Prostate gland (tissue), 2 donors: ENCODE data around the gene POLDIP2.

Experiments used
- CTCF ChIP-seq, 4 experiments: fragments of 200-600 bp in 2 of 4; fragments of 450-650 bp in 2 of 4; sonication (generic) in 2 of 4; IDR thresholded peaks; 1 replicate in 3 of 4; 2 replicates in 1 of 4; pipeline ENCODE4 v1.5.1; 2016 to 2019; ENCODE audit warnings: antibody characterized with exemption in 4 of 4, mild to moderate bottlenecking in 2 of 4, moderate library complexity in 2 of 4
- POLR2A ChIP-seq: fragments of 450-650 bp; IDR thresholded peaks from one replicate; pipeline ENCODE4 v1.6.1; 2016; ENCODE audit warnings: antibody characterized with exemption, mild to moderate bottlenecking
- POLR2AphosphoS5 ChIP-seq: sonication (generic); formaldehyde crosslinking; IDR thresholded peaks from one replicate; pipeline ENCODE4 v1.6.1; 2017; ENCODE audit warnings: antibody characterized with exemption

GRCh38 chr17:28334666-28335200 lies 22.6 kb downstream of the POLDIP2 start:
- no peak for TF ChIP-seq CTCF (IDR thresholded peaks at IDR 0.05)
- TF ChIP-seq POLR2A, result no peak
- no peak for TF ChIP-seq POLR2AphosphoS5
